Panc1 (cell line): ENCODE measurements around the gene PHLPP1. TPM values are rescaled to one million over a fixed set of nuclear protein-coding genes. Genes with fewer than 3 reads are reported as not detected.

Source experiments
- ATAC-seq: fragments of 200-7000 bp; cut with Tn5 transposase; 2 replicates; pipeline ENCODE4 v1.9.1; 2020; ENCODE audit warnings: mild to moderate bottlenecking, moderate library complexity
- BruUV-seq: library from RNA; stranded (reverse); fragments of 400-500 nt; replicated peaks from 2 replicates; lab custom pipeline; 2021; lab: Mats Ljungman, UMichigan
- CTCF ChIA-PET: fragments of 300-600 bp; sonication (Branson Sonifier 250); formaldehyde crosslinking; loops from one replicate; lab custom pipeline; 2022; ENCODE audit warnings: antibody characterized with exemption; lab: Charles Lee
- POLR2A ChIA-PET: fragments of 300-600 bp; sonication (Branson Sonifier 250); formaldehyde crosslinking; loops from one replicate; lab custom pipeline; 2022; ENCODE audit warnings: antibody characterized with exemption; lab: Charles Lee
- DNase-seq: peaks from one replicate; pipeline ENCODE4 v3.0.0-alpha.2; 2010; ENCODE audit warnings: low read depth, low spot score
- H3K27ac ChIP-seq: 2 replicates; pipeline ENCODE4 v1.5.1; 2011; ENCODE audit warnings: mild to moderate bottlenecking, low read length, inconsistent platforms
- H3K27me3 ChIP-seq: fragments of 200-500 bp; sonication (Bioruptor generic); 2 replicates; pipeline ENCODE4 v1.6.0; 2014; ENCODE audit warnings: low read length, inconsistent platforms; ENCODE audit not compliant: control insufficient read depth, insufficient read depth
- H3K36me3 ChIP-seq: fragments of 200-500 bp; sonication (Bioruptor generic); 2 replicates; pipeline ENCODE4 v1.5.1; 2014; ENCODE audit warnings: inconsistent platforms, mild to moderate bottlenecking, low read length, moderate library complexity; ENCODE audit not compliant: control insufficient read depth, insufficient read depth
- H3K4me1 ChIP-seq: 2 replicates; pipeline ENCODE4 v1.5.1; 2011; ENCODE audit warnings: inconsistent platforms, mild to moderate bottlenecking, low read length, moderate library complexity; ENCODE audit not compliant: control insufficient read depth, insufficient read depth
- H3K4me3 ChIP-seq, 2 experiments: 2 replicates each; pipeline ENCODE4 v1.5.1; 2011 to 2012; ENCODE audit warnings: low read depth in 2 of 2, low read length in 2 of 2, mild to moderate bottlenecking in 2 of 2, inconsistent platforms in 1 of 2, moderate library complexity in 1 of 2
- H3K9me3 ChIP-seq: fragments of 200-500 bp; sonication (Bioruptor generic); 2 replicates; pipeline ENCODE4 v1.5.1; 2014; ENCODE audit warnings: low read depth, mild to moderate bottlenecking, inconsistent platforms, low read length, moderate library complexity; ENCODE audit not compliant: control insufficient read depth, insufficient read depth
- CTCF ChIP-seq: fragments of 450-650 bp; IDR thresholded peaks from 2 replicates; pipeline ENCODE4 v1.5.1; 2017; ENCODE audit warnings: mild to moderate bottlenecking
- POLR2AphosphoS5 ChIP-seq: IDR thresholded peaks from 2 replicates; pipeline ENCODE4 v1.6.1; 2012; ENCODE audit warnings: mild to moderate bottlenecking, low read depth, low read length, moderate library complexity
- REST ChIP-seq, 2 experiments: IDR thresholded peaks; 2 replicates each; pipeline ENCODE4 v1.6.1; 2011 to 2012; ENCODE audit warnings: low read depth in 2 of 2, control low read depth in 1 of 2, low read length in 1 of 2, mild to moderate bottlenecking in 1 of 2, moderate library complexity in 1 of 2; ENCODE audit not compliant: insufficient read depth in 1 of 2
- SIN3A ChIP-seq: IDR thresholded peaks from 2 replicates; pipeline ENCODE4 v1.6.1; 2012; ENCODE audit warnings: low read depth, mild to moderate bottlenecking, low read length, moderate library complexity, borderline replicate concordance; ENCODE audit not compliant: insufficient read depth
- TCF7L2 ChIP-seq: IDR thresholded peaks from 2 replicates; pipeline ENCODE4 v1.6.1; 2011; ENCODE audit warnings: mild to moderate bottlenecking, low read depth, low read length, inconsistent platforms
- in situ Hi-C: cut with HindIII; loops from 2 replicates; pipeline ENCODE4 v1.10.0; 2016; ENCODE audit warnings: low sequenced_read_pairs, low pct_unique_long_range_greater_than_20kb
- intact Hi-C: fragments of 100-400 bp; cut with micrococcal nuclease; formaldehyde crosslinking; loops from one replicate; pipeline ENCODE4 v1.10.0; 2022; ENCODE audit not compliant: unreplicated experiment
- total RNA-seq: library from RNA; stranded (reverse); gene quantifications from one replicate; pipeline ENCODE4 v1.2.1, GENCODE V29; 2021; ENCODE audit not compliant: unreplicated experiment

The PHLPP1 gene
- total RNA-seq, 1 experiment from 2014 or later, result 6.3 TPM

GRCh38 chr18:62999392-62999791, 284.1 kb downstream of the PHLPP1 start:
- POLR2A ChIA-PET, result no interaction called here
- TF ChIP-seq REST (IDR thresholded peaks at IDR 0.05; ENCODE audit: insufficient read depth in 1 of 2, low read depth in 2 of 2, low read length in 1 of 2), result no peak
- no peak for TF ChIP-seq SIN3A
- no peak for TF ChIP-seq POLR2AphosphoS5
- no peak for TF ChIP-seq CTCF
- no peak for TF ChIP-seq TCF7L2
- no peak overlapping the region for H3K4me3 ChIP-seq
- intact Hi-C loops (no loop called here), in situ Hi-C loops (no loop called here)
- no peaks in the 10 kb centered on the region for H3K9me3 ChIP-seq
- no peaks in the 10 kb centered on the region for H3K4me1 ChIP-seq
- H3K27ac ChIP-seq, result no peak overlapping the region
- DNase-seq (no peak), ATAC-seq (no peak)
- H3K27me3 ChIP-seq, result no peaks in the 10 kb centered on the region
- BruUV-seq, result no TSS peak
- H3K36me3 ChIP-seq, result no peaks in the 10 kb centered on the region
- CTCF ChIA-PET, result no interaction called here

GRCh38 chr18:62999921-63000320, 284.6 kb downstream of the PHLPP1 start:
- no peak overlapping the region for H3K4me3 ChIP-seq
- no peaks in the 10 kb centered on the region for H3K4me1 ChIP-seq
- BruUV-seq, result no TSS peak
- TF ChIP-seq CTCF, result no peak
- no peak for TF ChIP-seq REST (IDR thresholded peaks at IDR 0.05; ENCODE audit: insufficient read depth in 1 of 2, low read depth in 2 of 2, low read length in 1 of 2)
- TF ChIP-seq TCF7L2, result no peak
- no peak for TF ChIP-seq POLR2AphosphoS5
- TF ChIP-seq SIN3A, result no peak
- H3K27ac ChIP-seq, result no peak overlapping the region
- POLR2A ChIA-PET, result no interaction called here
- H3K27me3 ChIP-seq, result no peaks in the 10 kb centered on the region
- intact Hi-C loops, result no loop called here
- ATAC-seq (no peak), DNase-seq (no peak)
- no peaks in the 10 kb centered on the region for H3K36me3 ChIP-seq
- H3K9me3 ChIP-seq, result no peaks in the 10 kb centered on the region
- in situ Hi-C loops, result no loop called here
- CTCF ChIA-PET, result no interaction called here
